HG03159 (cell line): Measurements from ENCODE around the gene CCDC136.

Source experiments
- ATAC-seq: cut with Tn5 transposase; IDR thresholded peaks from one replicate; pipeline ENCODE4 v1.9.1; 2021; ENCODE audit warnings: mild to moderate bottlenecking, moderate library complexity; ENCODE audit not compliant: unreplicated experiment

The CCDC136 gene

DNA sequence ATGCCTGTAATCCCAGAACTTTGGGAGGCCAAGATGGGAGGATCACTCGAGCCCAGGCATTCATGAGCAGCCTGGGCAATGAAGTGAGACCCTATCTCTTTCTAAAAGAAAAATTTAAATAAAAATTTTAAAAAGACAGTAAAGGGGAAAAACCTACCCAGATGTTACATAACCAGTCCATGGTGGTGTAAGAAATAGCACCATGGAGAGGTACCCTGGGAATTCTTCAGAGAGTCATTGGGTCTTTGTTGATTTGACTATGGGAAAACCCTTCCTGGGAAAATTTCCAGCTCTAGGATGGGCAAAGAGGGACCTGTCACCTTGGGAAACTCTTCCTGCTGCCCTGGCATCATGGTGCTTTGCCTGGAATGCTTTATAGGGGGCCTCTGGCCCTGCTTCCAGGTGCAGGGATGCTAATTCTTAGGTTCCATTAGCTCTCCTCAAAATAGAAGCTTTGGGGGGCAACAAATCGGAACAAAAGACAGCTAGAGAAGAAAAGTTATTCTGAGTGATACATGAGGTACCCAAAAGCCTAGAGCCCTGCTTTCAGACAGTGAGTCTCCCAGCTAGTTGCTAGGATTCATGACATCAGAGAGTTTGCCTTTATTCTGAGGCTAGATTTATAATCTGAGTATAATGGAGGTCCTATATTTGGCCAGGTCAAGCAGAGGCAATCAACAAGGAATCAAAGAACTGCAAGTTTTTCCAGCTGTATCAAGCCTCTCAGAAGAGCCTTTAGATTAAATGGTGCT lies 10.1 kb downstream of the CCDC136 start:
- ATAC-seq: no peak

GRCh38 chr7:128804484-128804883 lies 12.7 kb downstream of the CCDC136 start:
- no peak for ATAC-seq

DNA sequence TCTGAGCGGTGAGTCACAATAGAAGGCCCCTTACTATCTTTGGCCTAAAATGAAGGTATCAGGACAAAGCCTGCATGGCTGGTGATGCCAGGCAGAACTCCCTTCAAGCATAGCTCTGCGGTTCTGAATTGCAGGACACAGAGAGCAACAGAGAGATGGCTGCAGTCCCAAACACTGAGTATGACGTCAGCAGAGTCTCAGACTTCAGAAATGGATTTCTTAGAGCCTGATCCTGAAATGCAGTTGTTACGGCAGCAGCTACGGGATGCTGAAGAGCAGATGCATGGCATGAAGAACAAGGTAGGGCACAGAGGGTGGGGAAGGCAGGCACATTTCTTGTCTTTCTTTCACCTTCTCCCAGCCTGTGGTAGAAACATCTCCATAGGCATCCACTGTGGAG lies 13.5 kb downstream of the CCDC136 start:
- no peak for ATAC-seq

DNA sequence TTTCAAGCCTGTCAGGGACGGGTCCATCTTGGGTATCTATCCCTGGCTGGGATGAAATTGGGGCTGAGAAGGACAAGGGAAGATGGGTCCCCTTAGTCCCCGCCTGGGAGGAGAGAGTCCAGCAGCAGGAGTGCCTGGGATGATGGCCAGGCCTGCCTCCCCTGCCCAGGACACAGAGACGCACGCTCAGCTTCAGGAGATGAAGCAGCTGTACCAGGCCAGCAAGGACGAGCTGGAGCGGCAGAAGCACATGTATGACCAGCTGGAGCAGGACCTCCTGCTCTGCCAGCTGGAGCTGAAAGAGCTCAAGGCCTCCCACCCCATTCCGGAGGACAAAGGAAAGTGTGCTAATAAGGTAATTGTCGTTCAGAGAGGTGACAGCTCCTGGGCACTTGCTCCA lies 15.4 kb downstream of the CCDC136 start:
- ATAC-seq: no peak

GRCh38 chr7:128809363-128809762 lies 17.6 kb downstream of the CCDC136 start:
- ATAC-seq: no peak

GRCh38 chr7:128810473-128810872 lies 18.7 kb downstream of the CCDC136 start:
- ATAC-seq: no peak

GRCh38 chr7:128810997-128811396 lies 19.2 kb downstream of the CCDC136 start:
- ATAC-seq: no peak

DNA sequence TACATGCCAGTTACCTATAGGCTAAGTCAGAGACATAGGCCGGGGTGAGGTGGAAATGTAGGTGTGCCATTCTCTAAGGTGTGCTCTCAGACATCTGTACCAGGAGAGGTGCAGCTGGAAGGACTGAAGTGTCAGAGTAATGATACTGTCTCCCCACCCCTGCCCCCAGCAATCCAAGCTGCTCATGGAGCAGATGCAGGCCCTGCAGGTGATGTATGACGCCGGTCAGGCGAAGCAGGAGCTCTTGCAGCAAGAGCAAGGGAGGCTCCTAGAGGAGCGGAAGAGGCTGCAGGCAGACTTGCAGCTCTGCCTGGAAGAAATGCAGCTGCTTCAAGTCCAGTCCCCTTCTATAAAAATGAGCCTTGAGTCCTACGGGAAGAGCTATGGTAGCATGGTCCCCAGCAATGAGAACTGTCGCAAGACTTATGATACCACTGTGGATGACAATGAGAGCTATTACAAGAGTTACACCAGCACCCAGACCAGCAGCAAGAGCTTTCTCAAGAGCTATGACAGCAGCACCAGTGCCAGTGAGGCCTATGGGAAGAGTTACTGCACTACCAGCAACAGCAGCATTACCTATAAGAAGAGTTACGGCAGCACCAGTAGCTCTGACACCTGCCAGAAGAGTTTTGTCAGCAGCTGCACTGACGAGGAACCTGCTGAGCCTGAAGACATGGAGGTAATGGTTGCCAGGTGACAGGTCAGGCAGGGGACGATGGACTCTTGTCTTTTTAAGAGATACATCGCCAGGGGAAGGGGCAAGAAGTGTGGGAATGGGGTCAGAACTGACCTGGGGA lies 20.1 kb downstream of the CCDC136 start:
- no peak for ATAC-seq

DNA sequence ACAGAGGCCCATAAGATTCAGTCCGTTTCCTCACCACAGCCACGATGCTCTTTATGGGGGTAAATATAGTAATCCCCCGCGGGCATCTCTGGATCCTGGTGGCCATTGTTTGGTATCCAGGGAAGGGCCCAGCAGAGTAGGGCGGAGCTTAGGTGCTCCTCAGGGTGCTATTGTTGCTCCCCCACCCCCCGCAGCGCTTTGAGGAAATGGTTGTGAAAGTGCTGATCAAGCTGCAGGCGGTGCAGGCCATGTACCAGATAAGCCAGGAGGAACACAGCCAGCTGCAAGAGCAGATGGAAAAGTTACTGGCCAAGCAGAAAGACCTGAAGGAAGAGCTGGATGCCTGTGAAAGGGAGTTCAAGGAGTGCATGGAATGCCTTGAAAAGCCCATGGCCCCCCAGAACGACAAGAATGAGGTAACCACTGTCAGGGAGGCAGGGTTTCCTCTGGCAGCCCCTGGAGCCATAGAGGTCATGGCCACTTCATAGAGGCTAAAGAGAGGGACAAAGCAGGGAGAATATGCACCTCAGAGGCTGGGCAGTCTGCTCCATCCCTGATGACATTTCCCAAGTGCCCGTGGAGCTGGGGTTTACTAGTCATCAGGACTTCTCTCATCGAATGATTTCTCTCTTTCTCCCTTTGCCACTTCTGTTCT lies 20.9 kb downstream of the CCDC136 start:
- no peak for ATAC-seq

DNA sequence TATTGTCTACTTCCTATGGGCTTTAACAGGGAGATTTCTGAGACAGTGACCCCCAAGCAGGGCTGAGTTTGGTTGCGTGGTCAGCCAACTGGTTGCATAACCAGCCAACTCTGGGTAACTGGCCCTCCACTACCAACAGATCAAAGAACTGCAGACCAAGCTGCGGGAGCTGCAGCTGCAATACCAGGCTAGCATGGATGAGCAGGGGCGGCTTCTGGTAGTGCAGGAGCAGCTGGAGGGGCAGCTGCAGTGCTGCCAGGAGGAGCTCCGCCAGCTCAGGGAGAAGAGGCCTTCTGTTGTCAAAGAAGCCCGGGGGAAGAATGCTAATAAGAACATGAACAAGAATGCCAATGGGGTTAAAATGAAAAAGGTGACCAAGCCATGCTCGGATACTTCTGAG lies 22.7 kb downstream of the CCDC136 start:
- ATAC-seq: no peak

GRCh38 chr7:128815289-128815942 lies 23.6 kb downstream of the CCDC136 start:
- no peak for ATAC-seq

DNA sequence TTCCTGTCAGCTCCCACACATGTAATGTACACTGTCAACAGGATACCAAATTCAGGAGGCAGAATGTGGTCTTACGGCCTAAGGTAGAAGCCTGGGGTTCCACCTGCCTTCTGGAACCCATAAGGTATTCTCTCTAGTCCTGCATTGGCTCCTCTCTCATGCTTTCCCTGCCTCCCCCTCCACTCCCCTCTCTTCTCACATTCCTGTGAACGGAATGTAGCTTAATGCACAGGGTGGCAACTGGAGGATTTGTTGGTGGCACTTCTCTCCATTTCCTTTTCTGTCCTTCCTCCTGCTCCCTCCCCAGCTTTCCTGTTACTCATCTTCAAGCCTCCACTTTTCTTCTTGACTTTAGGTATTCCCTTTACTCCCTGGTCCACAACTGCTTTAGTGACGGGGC lies 26.9 kb downstream of the CCDC136 start:
- no peak for ATAC-seq

- no peak for ATAC-seq
Measured at GRCh38 chr7:128821724-128822123, 30.0 kb downstream of the CCDC136 start.

DNA sequence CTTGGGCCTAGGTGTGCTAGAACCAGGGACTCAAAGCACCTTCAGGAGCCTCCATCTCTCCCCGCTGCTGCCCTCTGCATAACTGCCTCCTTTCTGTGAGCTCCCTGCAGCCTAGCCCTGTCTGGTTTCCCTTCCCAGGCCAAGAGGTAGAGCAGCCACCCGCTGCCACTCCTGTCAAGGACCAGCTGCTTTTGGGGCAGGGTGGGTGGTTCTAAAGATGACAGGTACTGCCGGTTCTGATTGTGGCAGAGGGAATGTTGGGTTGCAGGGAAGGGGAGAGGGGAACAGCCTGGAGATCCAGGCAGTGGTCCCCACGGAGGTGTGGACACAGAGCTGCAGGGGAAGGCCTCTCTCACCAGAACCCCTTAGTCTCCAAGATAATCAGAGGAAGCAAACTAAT lies 34.7 kb downstream of the CCDC136 start:
- no peak for ATAC-seq

- no peak for ATAC-seq
Measured at GRCh38 chr7:128826916-128827247, 35.1 kb downstream of the CCDC136 start.

GRCh38 chr7:128827248-128827958 lies 35.6 kb downstream of the CCDC136 start:
- ATAC-seq: no peak

DNA sequence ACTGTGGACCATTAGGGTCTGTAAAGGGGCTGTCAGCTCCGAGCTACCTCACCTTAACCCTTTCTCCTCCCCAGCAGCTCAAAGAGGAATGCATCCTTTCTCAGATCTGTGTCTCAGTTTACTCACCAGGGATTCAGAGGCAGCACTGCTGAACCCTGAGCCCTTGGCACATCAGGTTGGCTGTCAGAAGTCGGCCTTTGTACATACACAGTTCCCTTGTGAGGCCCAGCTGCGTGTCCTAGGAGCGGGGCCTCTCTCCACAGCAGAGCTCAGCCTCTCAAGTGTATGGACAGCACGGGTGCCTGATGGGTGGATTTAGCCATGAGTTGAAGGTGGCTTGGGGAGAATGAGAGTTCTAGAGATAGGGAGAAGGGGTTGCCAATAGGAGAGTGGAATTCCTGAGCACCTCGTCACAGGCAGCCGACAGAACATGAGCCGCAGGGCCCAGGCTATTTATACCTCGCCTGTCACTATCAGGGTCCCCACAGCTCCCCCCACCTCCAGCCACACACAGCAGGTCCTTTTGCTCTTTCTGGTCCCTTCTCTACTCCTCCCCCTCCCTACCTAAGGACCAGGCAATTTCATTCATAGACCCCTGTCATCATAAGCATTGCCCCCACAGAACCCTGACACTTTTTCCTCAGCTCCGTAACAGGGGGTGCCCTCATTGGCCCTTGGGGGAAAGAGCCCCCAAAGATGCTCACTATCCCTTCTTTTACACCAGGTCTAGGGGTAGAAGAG lies 36.4 kb downstream of the CCDC136 start:
- ATAC-seq: no peak

DNA sequence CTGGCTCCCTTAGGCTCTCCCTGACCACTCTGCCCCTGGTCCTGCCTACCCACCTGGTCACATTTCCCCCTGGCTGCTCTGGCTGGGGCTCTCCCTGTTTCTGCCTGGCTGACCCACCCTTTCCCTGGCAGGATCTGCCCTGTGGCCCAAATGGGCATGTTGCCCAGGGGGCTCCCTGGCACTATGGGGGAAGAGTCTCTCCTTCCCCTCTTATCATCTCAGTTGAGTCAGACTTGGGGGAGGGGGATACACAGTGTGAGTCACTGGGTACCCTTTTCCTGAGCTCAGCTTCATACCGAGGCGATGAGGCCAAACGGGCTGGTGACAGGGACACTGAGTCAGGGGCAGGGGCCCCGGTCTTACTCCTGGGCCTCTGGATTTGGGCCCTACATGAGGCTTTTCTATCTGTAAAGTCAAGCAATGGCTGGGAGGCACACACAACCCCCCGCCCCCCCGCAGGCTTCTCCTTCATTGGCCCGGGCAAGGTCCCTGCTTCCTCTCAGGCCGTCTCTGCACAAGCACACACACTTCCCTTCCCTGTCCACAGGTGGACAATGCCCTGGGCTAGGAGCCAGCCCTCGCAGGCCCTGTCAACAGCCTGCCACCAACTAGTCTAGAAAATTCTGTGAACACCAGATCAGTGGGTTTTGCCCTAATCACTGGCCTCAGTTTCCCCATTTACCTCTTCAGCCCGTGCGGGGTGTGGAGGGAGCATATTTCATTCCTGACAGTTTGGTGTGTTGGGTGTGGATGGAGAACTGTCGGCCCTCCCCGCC lies 37.8 kb downstream of the CCDC136 start:
- no peak for ATAC-seq
